Esophagus muscularis mucosa (tissue), 4 donors: ENCODE data around the gene NPAS3.

Source experiments
- EP300 ChIP-seq: sonication (generic); formaldehyde crosslinking; IDR thresholded peaks from one replicate; pipeline ENCODE4 v1.6.1; 2017; ENCODE audit warnings: antibody characterized with exemption
- POLR2A ChIP-seq: fragments of 450-650 bp; IDR thresholded peaks from one replicate; pipeline ENCODE4 v1.6.1; 2017; ENCODE audit warnings: antibody characterized with exemption, moderate library complexity, mild to moderate bottlenecking, low read depth
- POLR2AphosphoS5 ChIP-seq, 2 donors: sonication (generic); formaldehyde crosslinking; IDR thresholded peaks; one replicate each; pipeline ENCODE4 v1.6.1; 2017; ENCODE audit warnings: antibody characterized with exemption in 2 of 2
- TF ChIP-seq, protein P1 (sequence below), 3 experiments: fragments of 200-600 bp in 2 of 3; fragments of 450-650 bp in 1 of 3; sonication (generic) in 2 of 3; IDR thresholded peaks; one replicate each; pipeline ENCODE4 v1.5.1; 2017 to 2019; ENCODE audit warnings: antibody characterized with exemption in 3 of 3, mild to moderate bottlenecking in 2 of 3, moderate library complexity in 1 of 3

DNA sequence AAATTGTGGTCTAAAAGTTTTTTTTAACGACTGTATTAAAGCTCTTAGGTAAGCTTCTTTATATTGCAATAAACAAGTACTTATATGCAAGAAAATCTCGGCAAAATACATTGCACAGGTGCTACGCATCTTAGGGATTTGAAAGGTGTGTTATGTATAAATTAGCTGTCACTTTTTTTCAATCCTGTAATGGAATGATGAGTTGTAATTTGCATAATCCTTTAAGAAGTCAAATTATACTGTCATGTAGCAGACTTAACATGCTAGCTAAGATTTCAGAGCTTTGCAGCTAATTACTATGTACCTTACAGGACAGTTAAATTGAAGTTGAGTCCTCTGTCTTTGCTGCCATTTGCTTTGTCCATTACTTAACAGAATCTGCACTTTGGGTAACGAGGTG, 117.5 kb downstream of the NPAS3 start:
- TF ChIP-seq, protein P1, sequence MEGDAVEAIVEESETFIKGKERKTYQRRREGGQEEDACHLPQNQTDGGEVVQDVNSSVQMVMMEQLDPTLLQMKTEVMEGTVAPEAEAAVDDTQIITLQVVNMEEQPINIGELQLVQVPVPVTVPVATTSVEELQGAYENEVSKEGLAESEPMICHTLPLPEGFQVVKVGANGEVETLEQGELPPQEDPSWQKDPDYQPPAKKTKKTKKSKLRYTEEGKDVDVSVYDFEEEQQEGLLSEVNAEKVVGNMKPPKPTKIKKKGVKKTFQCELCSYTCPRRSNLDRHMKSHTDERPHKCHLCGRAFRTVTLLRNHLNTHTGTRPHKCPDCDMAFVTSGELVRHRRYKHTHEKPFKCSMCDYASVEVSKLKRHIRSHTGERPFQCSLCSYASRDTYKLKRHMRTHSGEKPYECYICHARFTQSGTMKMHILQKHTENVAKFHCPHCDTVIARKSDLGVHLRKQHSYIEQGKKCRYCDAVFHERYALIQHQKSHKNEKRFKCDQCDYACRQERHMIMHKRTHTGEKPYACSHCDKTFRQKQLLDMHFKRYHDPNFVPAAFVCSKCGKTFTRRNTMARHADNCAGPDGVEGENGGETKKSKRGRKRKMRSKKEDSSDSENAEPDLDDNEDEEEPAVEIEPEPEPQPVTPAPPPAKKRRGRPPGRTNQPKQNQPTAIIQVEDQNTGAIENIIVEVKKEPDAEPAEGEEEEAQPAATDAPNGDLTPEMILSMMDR (IDR thresholded peaks at IDR 0.05): no peak
- TF ChIP-seq EP300: no peak
- TF ChIP-seq POLR2AphosphoS5 (IDR thresholded peaks at IDR 0.05): no peak
- no peak for TF ChIP-seq POLR2A
